HG02884 (cell line): ENCODE data around the gene YY1.

ENCODE experiments used
- ATAC-seq: cut with Tn5 transposase; IDR thresholded peaks from one replicate; pipeline ENCODE4 v1.9.1; 2021; ENCODE audit warnings: mild to moderate bottlenecking, moderate library complexity; ENCODE audit not compliant: unreplicated experiment

Gene YY1

GRCh38 chr14:100332071-100332639 is 93.2 kb downstream of the YY1 start:
- no peak for ATAC-seq
